Retinal pigment epithelial cell (primary cell): ENCODE data around the gene ECHS1.

Experiments used
- DNase-seq: peaks from one replicate; pipeline ENCODE4 v3.0.0-alpha.2; 2010; ENCODE audit warnings: low read depth
- H3K4me3 ChIP-seq: 2 replicates; pipeline ENCODE4 v1.5.1; 2011; ENCODE audit warnings: mild to moderate bottlenecking, low read length, control low read depth, moderate library complexity
- TF ChIP-seq, protein P1 (sequence below): conservative IDR thresholded peaks from 2 replicates; pipeline ENCODE4 v1.5.1; 2011; ENCODE audit warnings: low read depth, low read length, control low read depth, inconsistent platforms

ECHS1 gene

DNA sequence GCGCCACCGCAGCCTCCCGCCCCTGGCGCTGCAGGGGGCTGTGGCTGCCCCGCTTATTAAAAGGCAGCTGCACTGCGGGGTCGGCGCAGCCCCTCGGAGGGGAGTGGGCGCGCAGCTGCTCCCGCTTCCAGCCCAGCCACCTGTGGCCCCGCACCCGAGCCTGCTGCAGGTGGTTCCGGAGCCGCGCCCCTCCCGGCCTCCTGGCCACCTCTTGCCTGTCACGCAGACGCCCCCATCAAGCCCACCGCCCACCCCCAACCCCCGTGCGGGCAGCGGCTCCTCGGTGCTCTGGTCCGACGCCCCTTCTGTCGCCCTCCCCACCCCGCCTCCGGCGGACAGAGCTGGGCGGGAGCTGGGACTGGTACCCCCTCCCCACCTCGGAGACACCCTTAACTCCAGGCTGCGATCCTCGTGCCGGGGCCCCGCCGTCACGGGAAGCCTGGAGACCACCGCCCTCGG is 37.0 kb downstream of the ECHS1 start:
- no peak overlapping the region for H3K4me3 ChIP-seq
- no peak for DNase-seq
- TF ChIP-seq, protein P1, sequence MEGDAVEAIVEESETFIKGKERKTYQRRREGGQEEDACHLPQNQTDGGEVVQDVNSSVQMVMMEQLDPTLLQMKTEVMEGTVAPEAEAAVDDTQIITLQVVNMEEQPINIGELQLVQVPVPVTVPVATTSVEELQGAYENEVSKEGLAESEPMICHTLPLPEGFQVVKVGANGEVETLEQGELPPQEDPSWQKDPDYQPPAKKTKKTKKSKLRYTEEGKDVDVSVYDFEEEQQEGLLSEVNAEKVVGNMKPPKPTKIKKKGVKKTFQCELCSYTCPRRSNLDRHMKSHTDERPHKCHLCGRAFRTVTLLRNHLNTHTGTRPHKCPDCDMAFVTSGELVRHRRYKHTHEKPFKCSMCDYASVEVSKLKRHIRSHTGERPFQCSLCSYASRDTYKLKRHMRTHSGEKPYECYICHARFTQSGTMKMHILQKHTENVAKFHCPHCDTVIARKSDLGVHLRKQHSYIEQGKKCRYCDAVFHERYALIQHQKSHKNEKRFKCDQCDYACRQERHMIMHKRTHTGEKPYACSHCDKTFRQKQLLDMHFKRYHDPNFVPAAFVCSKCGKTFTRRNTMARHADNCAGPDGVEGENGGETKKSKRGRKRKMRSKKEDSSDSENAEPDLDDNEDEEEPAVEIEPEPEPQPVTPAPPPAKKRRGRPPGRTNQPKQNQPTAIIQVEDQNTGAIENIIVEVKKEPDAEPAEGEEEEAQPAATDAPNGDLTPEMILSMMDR, result no peak

DNA sequence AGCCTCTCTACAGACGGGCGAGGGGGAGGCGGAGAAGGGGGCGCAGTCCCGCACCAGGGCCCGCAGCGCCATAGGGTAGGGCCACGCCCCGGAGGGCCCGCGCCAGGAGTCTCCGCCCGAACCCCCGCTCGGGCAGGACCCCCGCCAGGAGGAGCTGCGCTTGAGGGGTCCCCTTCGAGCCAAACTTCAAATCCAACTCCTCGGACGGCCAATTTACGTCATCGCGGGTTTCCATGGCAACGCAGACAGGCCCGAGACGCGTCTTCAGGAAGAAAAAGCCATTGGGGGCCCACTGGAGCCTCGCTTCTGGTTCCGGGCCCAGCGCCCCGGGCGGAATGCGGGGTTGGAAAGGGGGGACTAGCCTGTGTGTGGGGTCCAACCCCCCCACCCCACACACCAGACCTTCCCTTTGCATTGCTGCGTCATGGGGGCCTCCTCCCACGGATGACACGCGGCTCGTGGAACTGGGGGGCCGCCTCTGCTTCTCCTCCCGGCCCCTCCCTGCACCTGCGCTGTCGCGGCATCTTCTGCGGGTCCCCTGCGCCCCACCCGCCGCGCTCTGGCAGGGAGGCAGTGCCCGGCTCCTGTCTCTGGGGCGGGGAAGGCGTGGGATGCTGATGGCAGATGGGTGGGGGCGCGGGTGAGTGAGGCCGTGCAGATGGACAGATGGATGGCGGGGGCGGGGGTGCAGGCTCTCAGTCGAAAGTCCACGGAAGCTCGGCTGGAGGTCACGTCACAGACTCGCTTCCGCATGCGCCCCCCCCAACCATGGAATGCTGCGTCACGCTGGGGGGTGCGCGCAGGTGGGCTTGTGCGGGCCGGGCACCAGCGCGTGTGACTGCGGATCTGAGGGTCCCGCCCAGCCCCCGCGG is 37.7 kb downstream of the ECHS1 start:
- peak overlapping the region; percentile 37 for H3K4me3 ChIP-seq

DNA sequence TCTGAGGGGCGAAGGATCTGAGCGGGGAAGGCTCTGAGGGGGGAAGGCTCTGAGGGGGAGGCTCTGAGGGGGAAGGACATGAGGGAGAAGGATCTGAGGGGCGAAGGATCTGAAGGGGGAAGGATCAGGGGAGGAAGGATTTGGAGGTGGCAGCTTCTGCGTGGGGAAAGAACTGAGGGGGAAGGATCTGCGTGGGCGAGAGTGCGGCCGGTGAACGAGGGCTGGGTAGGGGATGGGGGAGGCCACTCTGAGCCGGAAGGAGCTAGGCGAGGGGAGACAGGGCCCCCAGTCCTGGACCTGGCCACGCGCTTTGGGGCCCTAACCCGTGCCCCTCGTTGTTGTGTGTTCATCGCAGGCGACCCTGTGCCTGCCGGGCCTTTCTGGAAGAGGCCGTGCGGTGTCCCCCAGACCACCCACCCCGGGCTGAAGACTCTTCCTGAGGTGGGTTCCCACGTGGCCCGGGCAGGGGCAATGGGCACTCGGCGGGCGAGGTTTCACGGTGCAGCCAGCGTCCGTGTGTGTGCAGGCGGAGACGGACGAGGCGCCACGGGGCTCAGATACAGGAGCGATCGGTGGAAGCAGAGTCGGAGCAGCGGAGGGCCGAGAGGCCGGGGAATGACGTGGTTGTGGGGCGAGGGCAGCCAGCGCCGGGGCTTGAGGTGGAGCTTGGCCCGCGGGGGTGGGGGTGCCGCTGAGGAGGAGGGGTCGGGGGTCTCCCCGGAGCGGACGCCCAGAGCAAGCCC is 38.5 kb downstream of the ECHS1 start:
- DNase-seq, result no peak
- TF ChIP-seq, protein P1, result no peak
- peak overlapping the region; percentile 37 for H3K4me3 ChIP-seq

More for the DNA sequence above, 37.7 kb downstream of the ECHS1 start:
- TF ChIP-seq, protein P1, result no peak
- DNase-seq, result no peak

DNA sequence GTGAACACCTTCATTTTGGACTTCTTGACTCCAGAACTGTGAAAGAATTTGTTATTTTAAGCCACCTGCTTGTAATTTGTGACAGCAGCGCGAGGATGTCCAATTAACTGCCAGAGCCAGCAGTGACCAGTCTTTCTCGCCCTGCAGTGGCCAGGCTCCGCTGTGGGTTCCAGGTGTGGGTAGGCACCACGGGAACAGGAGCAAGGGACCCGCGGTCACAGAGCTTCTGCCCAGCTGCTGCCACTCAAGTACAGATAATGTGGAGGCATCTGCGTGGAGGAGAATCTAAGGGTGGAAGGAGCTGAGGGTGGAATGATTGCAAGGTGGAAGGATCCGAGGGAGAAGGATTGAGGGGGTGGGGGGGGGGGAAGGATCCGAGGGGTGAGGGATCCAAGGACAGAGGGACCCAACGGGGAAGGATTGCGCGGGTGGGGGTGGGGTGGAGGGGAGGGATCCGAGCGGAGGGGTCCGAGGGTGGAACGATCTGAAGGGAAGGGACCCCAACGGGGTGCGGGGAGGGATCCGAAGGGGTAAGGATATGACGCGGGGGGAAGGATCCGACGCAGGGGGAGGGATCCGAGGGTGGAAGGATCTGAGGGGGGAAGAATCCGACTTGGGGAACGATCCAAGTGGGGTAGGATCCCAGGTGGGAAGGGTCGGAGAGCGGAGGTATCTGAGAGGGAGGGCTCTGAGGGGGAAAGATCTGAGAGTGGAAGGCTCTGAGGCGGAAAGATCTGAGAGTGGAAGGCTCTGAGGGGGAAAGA is 40.0 kb downstream of the ECHS1 start:
- DNase-seq, result no peak
- H3K4me3 ChIP-seq, result no peak overlapping the region
- TF ChIP-seq, protein P1, result no peak

DNA sequence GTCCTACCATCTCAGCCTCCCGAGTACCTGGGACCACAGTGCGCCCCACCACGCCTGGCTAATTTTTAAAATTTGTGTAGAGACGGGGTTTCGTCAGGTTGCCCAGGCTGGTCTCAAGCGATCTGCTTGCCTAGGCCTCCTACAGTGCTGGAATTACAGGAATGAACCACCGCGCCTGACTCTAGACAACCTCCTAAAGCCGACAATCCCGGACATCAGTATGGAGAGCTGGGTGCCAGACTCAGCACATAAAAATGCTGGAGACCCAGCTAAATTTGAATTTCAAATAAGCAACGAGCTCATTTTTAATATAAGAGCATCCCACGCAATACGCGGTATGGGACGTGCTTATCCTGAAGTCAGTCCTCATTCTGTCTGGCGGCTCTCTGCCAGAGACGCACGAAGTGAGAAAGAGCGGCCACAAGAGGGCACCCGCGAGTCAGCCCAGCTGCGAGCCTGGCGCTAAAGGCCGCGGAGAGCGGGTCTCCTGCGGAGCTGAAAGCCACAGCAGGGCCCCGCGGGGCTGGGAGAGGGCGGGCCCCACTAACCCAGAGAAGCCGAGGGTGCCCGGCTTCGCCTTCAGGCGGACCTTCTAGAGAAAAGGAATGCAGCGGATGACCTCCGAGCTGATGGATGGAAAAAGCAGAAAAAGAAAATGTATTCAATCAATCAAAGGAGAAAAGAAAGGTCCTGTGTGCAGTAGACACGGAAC is 43.5 kb downstream of the ECHS1 start:
- no peak for DNase-seq
- H3K4me3 ChIP-seq, result no peak overlapping the region
- TF ChIP-seq, protein P1, result peak; percentile 93

DNA sequence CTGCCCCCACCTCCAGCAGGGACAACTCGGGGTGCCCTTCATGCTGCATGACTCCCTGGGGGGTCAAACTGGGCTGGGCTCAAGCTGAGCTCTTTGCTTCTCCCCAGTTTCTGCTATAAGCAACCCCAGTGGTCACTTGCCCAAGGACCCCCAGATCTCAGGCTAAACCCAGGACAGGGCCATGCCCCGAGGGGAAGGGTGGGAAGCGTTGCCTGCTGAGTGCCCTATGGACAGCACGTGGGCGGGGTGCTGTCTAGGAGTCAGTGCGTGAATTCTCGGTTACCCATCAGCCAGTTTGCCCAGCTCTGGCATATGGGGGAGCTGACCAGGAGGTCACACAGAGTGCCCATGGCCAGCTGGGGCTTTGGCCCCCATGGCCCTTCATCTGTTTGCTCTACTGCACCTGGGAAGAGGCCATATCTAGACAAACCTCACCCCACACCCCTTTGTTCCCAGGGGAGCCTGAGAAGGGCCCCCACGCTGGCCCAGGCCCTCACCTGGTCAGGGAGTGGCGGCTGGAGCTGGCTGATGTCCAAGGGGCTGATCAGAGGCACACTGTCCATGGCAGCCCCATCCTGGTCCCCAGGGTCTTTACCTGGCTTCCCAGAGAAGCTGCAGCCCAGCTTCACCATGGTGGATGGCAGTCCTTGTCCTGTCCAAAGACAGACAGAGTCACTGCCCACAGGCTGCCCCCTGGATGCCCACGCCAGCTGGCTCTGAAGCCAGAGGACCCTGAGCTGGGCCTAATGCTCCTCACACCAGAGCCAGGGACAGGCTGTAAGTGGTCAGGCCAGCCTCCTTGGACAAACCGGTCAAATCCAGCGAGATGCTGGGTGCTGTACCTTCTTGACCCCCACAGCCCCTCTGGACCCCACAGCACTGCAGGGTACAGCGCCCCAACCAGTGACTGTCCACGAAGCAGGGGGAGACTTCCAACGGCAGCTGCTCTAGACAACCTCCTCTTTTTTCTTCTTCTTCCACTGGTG is 44.5 kb downstream of the ECHS1 start:
- TF ChIP-seq, protein P1, result no peak
- H3K4me3 ChIP-seq, result no peak overlapping the region
- no peak for DNase-seq
